HEK293 (cell line): ENCODE measurements around the gene DCUN1D1.

Experiments
- CTCF ChIA-PET: fragments of 350-600 bp; formaldehyde crosslinking; extraction: SDS; loops from one replicate; lab custom pipeline; 2021; ENCODE audit warnings: antibody characterized with exemption; lab: Yijun Ruan, JAX
- POLR2A ChIA-PET: fragments of 300-600 bp; formaldehyde crosslinking; extraction: SDS; loops from one replicate; lab custom pipeline; 2020; ENCODE audit warnings: antibody characterized with exemption, inconsistent platforms; lab: Yijun Ruan, JAX
- H3K27ac ChIP-seq: fragments of 200-500 bp; sonication (Bioruptor generic); 2 replicates; pipeline ENCODE4 v1.5.1; 2014; ENCODE audit warnings: low read depth, low read length, control low read depth, inconsistent platforms; ENCODE audit errors: extremely low read depth
- H3K36me3 ChIP-seq, 2 experiments: fragments of 200-500 bp in 1 of 2; sonication (Bioruptor generic) in 1 of 2; 1 replicate in 1 of 2; 2 replicates in 1 of 2; pipeline ENCODE4 v1.5.1; 2014 to 2017; ENCODE audit warnings: inconsistent platforms in 2 of 2, low read length in 2 of 2; ENCODE audit not compliant: control insufficient read depth in 2 of 2, insufficient read depth in 1 of 2
- H3K4me1 ChIP-seq: fragments of 200-500 bp; sonication (Bioruptor generic); 2 replicates; pipeline ENCODE4 v1.5.1; 2014; ENCODE audit warnings: mild to moderate bottlenecking, low read length, inconsistent platforms; ENCODE audit not compliant: control insufficient read depth, insufficient read depth
- H3K4me3 ChIP-seq: 2 replicates; pipeline ENCODE4 v1.5.1; 2011; ENCODE audit warnings: low read depth, mild to moderate bottlenecking, control low read depth, low read length, moderate library complexity
- H3K9me3 ChIP-seq: fragments of 200-500 bp; sonication (Bioruptor generic); 2 replicates; pipeline ENCODE4 v1.5.1; 2014; ENCODE audit warnings: low read depth, low read length, inconsistent platforms; ENCODE audit not compliant: control insufficient read depth, insufficient read depth
- BCL11B ChIP-seq: fragments of 450-650 bp; formaldehyde crosslinking; IDR thresholded peaks from 2 replicates; pipeline ENCODE4 v1.5.1; 2016; ENCODE audit warnings: low read depth, missing biosample characterization, missing genetic modification characterization
- FEZF1 ChIP-seq: fragments of 450-650 bp; formaldehyde crosslinking; IDR thresholded peaks from 2 replicates; pipeline ENCODE4 v1.5.1; 2016; ENCODE audit warnings: missing biosample characterization, missing genetic modification characterization
- GLIS1 ChIP-seq: fragments of 450-650 bp; formaldehyde crosslinking; IDR thresholded peaks from 2 replicates; pipeline ENCODE4 v1.5.1; 2016; ENCODE audit warnings: missing biosample characterization, missing genetic modification characterization
- ZBTB17 ChIP-seq: fragments of 450-650 bp; formaldehyde crosslinking; IDR thresholded peaks from 2 replicates; pipeline ENCODE4 v1.5.1; 2016; ENCODE audit warnings: missing biosample characterization, missing genetic modification characterization
- ZBTB7A ChIP-seq: fragments of 450-650 bp; formaldehyde crosslinking; IDR thresholded peaks from 2 replicates; pipeline ENCODE4 v1.5.1; 2016; ENCODE audit warnings: low read depth, missing biosample characterization, missing genetic modification characterization
- ZBTB8A ChIP-seq: fragments of 450-650 bp; formaldehyde crosslinking; IDR thresholded peaks from 2 replicates; pipeline ENCODE4 v1.5.1; 2016; ENCODE audit warnings: missing biosample characterization, missing genetic modification characterization
- ZNF146 ChIP-seq: fragments of 450-650 bp; formaldehyde crosslinking; IDR thresholded peaks from 2 replicates; pipeline ENCODE4 v1.5.1; 2016; ENCODE audit warnings: missing biosample characterization, missing genetic modification characterization
- ZNF169 ChIP-seq: fragments of 450-650 bp; formaldehyde crosslinking; IDR thresholded peaks from 2 replicates; pipeline ENCODE4 v1.5.1; 2016; ENCODE audit warnings: missing biosample characterization, missing genetic modification characterization
- ZNF239 ChIP-seq: fragments of 450-650 bp; formaldehyde crosslinking; IDR thresholded peaks from 2 replicates; pipeline ENCODE4 v1.5.1; 2016; ENCODE audit warnings: missing biosample characterization, missing genetic modification characterization
- ZNF404 ChIP-seq: fragments of 450-650 bp; formaldehyde crosslinking; IDR thresholded peaks from 2 replicates; pipeline ENCODE4 v1.5.1; 2017; ENCODE audit warnings: missing biosample characterization, missing genetic modification characterization
- ZNF600 ChIP-seq: fragments of 450-650 bp; formaldehyde crosslinking; IDR thresholded peaks from 2 replicates; pipeline ENCODE4 v1.5.1; 2016; ENCODE audit warnings: missing biosample characterization, missing genetic modification characterization
- ZNF623 ChIP-seq: fragments of 450-650 bp; formaldehyde crosslinking; IDR thresholded peaks from 2 replicates; pipeline ENCODE4 v1.5.1; 2016; ENCODE audit warnings: missing biosample characterization, missing genetic modification characterization
- ZNF624 ChIP-seq: fragments of 450-650 bp; formaldehyde crosslinking; IDR thresholded peaks from 2 replicates; pipeline ENCODE4 v1.5.1; 2017; ENCODE audit warnings: missing biosample characterization, missing genetic modification characterization
- ZNF654 ChIP-seq: fragments of 450-650 bp; formaldehyde crosslinking; IDR thresholded peaks from 2 replicates; pipeline ENCODE4 v1.5.1; 2016; ENCODE audit warnings: low read depth, missing biosample characterization, missing genetic modification characterization
- ZNF658 ChIP-seq: fragments of 450-650 bp; formaldehyde crosslinking; IDR thresholded peaks from 2 replicates; pipeline ENCODE4; 2016; ENCODE audit warnings: missing biosample characterization, missing genetic modification characterization
- ZNF660 ChIP-seq: fragments of 450-650 bp; IDR thresholded peaks from 2 replicates; pipeline ENCODE4 v1.5.1; 2018; ENCODE audit warnings: missing biosample characterization, mild to moderate bottlenecking, missing genetic modification characterization
- ZNF830 ChIP-seq: fragments of 450-650 bp; IDR thresholded peaks from 2 replicates; pipeline ENCODE4 v1.5.0; 2018; ENCODE audit warnings: missing biosample characterization, missing genetic modification characterization, low read depth, mild to moderate bottlenecking, moderate library complexity
- ZSCAN30 ChIP-seq: fragments of 450-650 bp; IDR thresholded peaks from 2 replicates; pipeline ENCODE4 v1.5.1; 2018; ENCODE audit warnings: missing biosample characterization, mild to moderate bottlenecking, missing genetic modification characterization, moderate library complexity
- TF ChIP-seq, protein P1 (sequence below): fragments of 450-650 bp; formaldehyde crosslinking; IDR thresholded peaks from 2 replicates; pipeline ENCODE4 v1.5.1; 2017; ENCODE audit warnings: missing biosample characterization, missing genetic modification characterization
- TF ChIP-seq, protein P2 (sequence below): fragments of 450-650 bp; formaldehyde crosslinking; IDR thresholded peaks from 2 replicates; pipeline ENCODE4 v1.5.1; 2016; ENCODE audit warnings: missing biosample characterization, missing genetic modification characterization
- TF ChIP-seq, protein P3 (sequence below): fragments of 450-650 bp; formaldehyde crosslinking; IDR thresholded peaks from 2 replicates; pipeline ENCODE4 v1.5.1; 2016; ENCODE audit warnings: missing biosample characterization, missing genetic modification characterization

DCUN1D1 gene

DNA sequence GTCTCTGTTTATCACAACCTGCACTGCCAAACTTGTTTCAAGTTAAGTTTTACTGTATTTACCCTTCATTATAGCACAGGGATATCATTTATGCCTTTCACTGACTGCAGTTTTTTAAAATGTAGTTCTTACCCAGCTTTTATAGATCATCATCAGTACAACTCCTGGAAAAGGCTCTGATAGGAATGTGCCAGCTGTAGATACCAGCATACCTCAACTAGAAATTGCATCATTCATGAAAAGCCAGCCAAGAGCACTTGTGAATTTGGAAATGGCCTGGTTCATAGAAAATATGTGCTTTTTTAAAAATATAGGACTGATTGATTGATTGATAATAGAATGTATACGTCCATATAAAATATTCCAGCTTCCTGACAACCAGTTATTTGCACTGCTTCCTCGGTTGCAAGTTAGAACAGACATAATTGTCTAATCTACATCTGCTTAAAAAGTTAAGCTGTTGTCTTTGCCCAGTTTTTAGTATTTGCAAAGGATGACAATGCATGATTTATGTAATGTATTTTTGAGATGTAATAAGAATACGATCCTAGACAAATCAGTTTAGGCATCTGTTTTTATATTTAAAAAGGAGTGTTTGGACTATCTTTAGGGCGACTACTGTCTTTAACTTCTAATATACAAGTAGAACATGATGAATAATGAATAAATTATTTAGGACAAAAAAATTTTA, 58.5 kb downstream of the DCUN1D1 start:
- POLR2A ChIA-PET, result no interaction called here
- CTCF ChIA-PET, result interaction anchor here (1.1 kb wide), 1 partner anchor 13 kb away, joined by 4 read pairs; no protein-coding TSS in a partner anchor
- Histone ChIP-seq H3K27ac (no peak overlapping the region), H3K9me3 (no peaks in the 10 kb centered on the region)
- TF ChIP-seq, protein P1, sequence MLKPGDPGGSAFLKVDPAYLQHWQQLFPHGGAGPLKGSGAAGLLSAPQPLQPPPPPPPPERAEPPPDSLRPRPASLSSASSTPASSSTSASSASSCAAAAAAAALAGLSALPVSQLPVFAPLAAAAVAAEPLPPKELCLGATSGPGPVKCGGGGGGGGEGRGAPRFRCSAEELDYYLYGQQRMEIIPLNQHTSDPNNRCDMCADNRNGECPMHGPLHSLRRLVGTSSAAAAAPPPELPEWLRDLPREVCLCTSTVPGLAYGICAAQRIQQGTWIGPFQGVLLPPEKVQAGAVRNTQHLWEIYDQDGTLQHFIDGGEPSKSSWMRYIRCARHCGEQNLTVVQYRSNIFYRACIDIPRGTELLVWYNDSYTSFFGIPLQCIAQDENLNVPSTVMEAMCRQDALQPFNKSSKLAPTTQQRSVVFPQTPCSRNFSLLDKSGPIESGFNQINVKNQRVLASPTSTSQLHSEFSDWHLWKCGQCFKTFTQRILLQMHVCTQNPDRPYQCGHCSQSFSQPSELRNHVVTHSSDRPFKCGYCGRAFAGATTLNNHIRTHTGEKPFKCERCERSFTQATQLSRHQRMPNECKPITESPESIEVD, result 0 out of 2 replicates have a peak, but pooled peaks have one; percentile 5
- TF ChIP-seq ZNF624 (tag by site-specific recombination) (no peak), ZNF830 (tag by site-specific recombination) (no peak)
- TF ChIP-seq, all 188 proteins: peak for 1
- H3K4me3 ChIP-seq, result no peak overlapping the region
- no peaks in the 10 kb centered on the region for H3K4me1 ChIP-seq
- peaks cover 0 to 2% of the 10 kb centered on the region in 2 experiments; a peak in 1 of 3 replicates for H3K36me3 ChIP-seq

DNA sequence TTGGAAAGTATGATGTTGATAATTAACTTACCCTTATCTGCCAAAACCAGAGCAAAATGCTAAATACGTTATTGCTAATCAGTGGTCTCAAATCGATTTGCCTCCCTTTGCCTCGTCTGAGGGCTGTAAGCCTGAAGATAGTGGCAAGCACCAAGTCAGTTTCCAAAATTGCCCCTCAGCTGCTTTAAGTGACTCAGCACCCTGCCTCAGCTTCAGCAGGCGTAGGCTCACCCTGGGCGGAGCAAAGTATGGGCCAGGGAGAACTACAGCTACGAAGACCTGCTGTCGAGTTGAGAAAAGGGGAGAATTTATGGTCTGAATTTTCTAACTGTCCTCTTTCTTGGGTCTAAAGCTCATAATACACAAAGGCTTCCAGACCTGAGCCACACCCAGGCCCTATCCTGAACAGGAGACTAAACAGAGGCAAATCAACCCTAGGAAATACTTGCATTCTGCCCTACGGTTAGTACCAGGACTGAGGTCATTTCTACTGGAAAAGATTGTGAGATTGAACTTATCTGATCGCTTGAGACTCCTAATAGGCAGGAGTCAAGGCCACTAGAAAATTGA, 59.7 kb downstream of the DCUN1D1 start:
- H3K4me3 ChIP-seq, result no peak overlapping the region
- H3K27ac ChIP-seq, result no peak overlapping the region
- TF ChIP-seq ZNF600 (tag by site-specific recombination) (0 out of 2 replicates have a peak, but pooled peaks have one; percentile 46), ZNF146 (tag by site-specific recombination) (no peak), ZBTB8A (tag by site-specific recombination) (peak; percentile 38; the same call in 1 of the 2 replicates), ZBTB17 (tag by site-specific recombination) (peak; percentile 52; the same call in 1 of the 2 replicates), ZNF404 (tag by site-specific recombination) (no peak), GLIS1 (tag by site-specific recombination) (no peak)
- TF ChIP-seq, protein P2, sequence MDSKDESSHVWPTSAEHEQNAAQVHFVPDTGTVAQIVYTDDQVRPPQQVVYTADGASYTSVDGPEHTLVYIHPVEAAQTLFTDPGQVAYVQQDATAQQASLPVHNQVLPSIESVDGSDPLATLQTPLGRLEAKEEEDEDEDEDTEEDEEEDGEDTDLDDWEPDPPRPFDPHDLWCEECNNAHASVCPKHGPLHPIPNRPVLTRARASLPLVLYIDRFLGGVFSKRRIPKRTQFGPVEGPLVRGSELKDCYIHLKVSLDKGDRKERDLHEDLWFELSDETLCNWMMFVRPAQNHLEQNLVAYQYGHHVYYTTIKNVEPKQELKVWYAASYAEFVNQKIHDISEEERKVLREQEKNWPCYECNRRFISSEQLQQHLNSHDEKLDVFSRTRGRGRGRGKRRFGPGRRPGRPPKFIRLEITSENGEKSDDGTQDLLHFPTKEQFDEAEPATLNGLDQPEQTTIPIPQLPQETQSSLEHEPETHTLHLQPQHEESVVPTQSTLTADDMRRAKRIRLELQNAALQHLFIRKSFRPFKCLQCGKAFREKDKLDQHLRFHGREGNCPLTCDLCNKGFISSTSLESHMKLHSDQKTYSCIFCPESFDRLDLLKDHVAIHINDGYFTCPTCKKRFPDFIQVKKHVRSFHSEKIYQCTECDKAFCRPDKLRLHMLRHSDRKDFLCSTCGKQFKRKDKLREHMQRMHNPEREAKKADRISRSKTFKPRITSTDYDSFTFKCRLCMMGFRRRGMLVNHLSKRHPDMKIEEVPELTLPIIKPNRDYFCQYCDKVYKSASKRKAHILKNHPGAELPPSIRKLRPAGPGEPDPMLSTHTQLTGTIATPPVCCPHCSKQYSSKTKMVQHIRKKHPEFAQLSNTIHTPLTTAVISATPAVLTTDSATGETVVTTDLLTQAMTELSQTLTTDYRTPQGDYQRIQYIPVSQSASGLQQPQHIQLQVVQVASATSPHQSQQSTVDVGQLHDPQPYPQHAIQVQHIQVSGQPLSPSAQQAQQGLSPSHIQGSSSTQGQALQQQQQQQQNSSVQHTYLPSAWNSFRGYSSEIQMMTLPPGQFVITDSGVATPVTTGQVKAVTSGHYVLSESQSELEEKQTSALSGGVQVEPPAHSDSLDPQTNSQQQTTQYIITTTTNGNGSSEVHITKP (tag by site-specific recombination), result peak; percentile 68
- POLR2A ChIA-PET, result no interaction called here
- no peaks in the 10 kb centered on the region for H3K9me3 ChIP-seq
- no peaks in the 10 kb centered on the region for H3K4me1 ChIP-seq
- peaks cover 0 to 2% of the 10 kb centered on the region in 2 experiments; a peak in 1 of 3 replicates for H3K36me3 ChIP-seq
- CTCF ChIA-PET, result interaction anchor here (0.8 to 1.1 kb wide), 2 partner anchors 12 to 851 kb away, joined by 4 read pairs; no protein-coding TSS in a partner anchor

DNA sequence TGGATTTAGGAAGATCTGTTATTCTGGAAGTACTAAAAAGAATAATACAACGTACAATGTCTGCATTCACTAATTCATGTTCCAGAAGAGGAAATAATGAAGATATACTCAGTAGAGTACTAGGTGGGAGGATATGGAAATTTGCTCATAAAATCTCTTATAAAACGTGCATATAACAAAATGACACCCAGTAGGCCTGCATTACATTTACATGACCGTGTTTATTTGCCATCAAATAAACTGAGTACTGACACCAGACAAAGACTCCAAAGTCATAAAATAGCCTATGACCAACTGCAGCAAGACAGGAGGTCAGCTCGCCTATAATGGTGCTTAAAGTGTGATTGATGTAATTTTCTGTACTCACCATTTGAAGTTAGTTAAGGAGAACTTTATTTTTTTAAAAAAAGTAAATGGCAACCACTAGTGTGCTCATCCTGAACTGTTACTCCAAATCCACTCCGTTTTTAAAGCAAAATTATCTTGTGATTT, 60.4 kb downstream of the DCUN1D1 start:
- Histone ChIP-seq H3K36me3 (peaks cover 0 to 4% of the 10 kb centered on the region in 2 experiments; a peak in 1 of 3 replicates), H3K9me3 (no peaks in the 10 kb centered on the region), H3K4me1 (no peaks in the 10 kb centered on the region), H3K27ac (no peak overlapping the region), H3K4me3 (no peak overlapping the region)
- POLR2A ChIA-PET, result no interaction called here
- CTCF ChIA-PET, result interaction anchor here (0.8 kb wide), 1 partner anchor 852 kb away, joined by 4 read pairs; no protein-coding TSS in a partner anchor
- TF ChIP-seq ZNF623 (tag by site-specific recombination) (no peak), ZNF658 (tag by site-specific recombination) (no peak), BCL11B (tag by site-specific recombination) (no peak), ZBTB7A (tag by site-specific recombination) (no peak), ZNF654 (no peak), FEZF1 (tag by site-specific recombination) (peak; percentile 47; the same call in 1 of the 2 replicates), ZNF169 (no peak), ZNF660 (tag by site-specific recombination) (no peak), ZNF239 (tag by site-specific recombination) (no peak), ZSCAN30 (tag by site-specific recombination) (0 out of 2 replicates have a peak, but pooled peaks have one; percentile 15)
- TF ChIP-seq, protein P3, sequence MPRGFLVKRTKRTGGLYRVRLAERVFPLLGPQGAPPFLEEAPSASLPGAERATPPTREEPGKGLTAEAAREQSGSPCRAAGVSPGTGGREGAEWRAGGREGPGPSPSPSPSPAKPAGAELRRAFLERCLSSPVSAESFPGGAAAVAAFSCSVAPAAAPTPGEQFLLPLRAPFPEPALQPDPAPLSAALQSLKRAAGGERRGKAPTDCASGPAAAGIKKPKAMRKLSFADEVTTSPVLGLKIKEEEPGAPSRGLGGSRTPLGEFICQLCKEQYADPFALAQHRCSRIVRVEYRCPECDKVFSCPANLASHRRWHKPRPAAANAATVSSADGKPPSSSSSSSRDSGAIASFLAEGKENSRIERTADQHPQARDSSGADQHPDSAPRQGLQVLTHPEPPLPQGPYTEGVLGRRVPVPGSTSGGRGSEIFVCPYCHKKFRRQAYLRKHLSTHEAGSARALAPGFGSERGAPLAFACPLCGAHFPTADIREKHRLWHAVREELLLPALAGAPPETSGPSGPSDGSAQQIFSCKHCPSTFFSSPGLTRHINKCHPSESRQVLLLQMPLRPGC (tag by site-specific recombination), result no peak
- TF ChIP-seq, protein P1, result peak; percentile 58; the same call in 1 of the 2 replicates
